Measurements from ENCODE around the gene MYOF.

Gene MYOF

DNA sequence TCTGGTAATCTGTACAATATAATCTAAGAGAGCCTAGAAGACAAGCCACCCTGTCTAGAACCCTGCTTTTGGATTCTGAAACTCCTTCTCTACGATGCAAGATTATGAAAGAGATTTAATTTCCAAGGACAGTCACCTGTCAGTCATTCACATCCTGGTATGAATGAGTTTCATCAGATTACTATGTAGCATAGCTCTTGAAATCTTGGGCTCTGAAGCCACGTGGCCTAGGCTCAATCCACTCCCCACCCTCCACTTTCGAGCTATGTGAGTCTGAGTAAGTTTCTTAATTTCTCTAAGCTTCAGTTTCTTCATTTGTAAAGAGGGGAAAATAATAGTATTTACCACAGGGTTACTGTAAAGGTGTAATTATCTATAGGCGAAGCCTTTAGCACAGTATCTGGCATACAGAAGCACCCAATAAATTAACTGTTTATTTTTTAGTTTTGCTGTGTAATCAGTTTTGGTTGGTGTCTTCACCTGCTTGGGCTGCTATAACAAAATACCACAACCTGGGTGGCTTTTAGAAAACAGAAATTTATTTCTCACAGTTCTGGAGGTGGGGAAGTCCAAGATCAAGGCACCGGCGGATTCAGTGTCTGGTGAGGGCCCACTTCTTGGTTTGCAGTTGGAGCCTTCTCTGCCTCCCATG is 71.3 kb downstream of the MYOF start:
- ATAC-seq = no peak
- no peak for TF ChIP-seq TOX (CRISPR knock-in tag; IDR thresholded peaks at IDR 0.05; ENCODE audit: borderline replicate concordance)
- no peak for TF ChIP-seq ZFP30 (CRISPR knock-in tag; IDR thresholded peaks at IDR 0.05)
- TF ChIP-seq ZNF70 (CRISPR knock-in tag; IDR thresholded peaks at IDR 0.05) = no peak
- no peak for TF ChIP-seq CSDC2 (CRISPR knock-in tag; IDR thresholded peaks at IDR 0.05)
- TF ChIP-seq, protein P1, sequence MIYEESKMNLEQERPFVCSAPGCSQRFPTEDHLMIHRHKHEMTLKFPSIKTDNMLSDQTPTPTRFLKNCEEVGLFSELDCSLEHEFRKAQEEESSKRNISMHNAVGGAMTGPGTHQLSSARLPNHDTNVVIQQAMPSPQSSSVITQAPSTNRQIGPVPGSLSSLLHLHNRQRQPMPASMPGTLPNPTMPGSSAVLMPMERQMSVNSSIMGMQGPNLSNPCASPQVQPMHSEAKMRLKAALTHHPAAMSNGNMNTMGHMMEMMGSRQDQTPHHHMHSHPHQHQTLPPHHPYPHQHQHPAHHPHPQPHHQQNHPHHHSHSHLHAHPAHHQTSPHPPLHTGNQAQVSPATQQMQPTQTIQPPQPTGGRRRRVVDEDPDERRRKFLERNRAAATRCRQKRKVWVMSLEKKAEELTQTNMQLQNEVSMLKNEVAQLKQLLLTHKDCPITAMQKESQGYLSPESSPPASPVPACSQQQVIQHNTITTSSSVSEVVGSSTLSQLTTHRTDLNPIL (CRISPR knock-in tag; IDR thresholded peaks at IDR 0.05; ENCODE audit: low read depth) = no peak
- no peak for TF ChIP-seq BACH2 (CRISPR knock-in tag; IDR thresholded peaks at IDR 0.05; ENCODE audit: borderline replicate concordance)
- no peak for TF ChIP-seq ZC3H10 (CRISPR knock-in tag; IDR thresholded peaks at IDR 0.05)
- no peak for TF ChIP-seq GLIS3 (CRISPR knock-in tag; IDR thresholded peaks at IDR 0.05)
- TF ChIP-seq, protein P2, sequence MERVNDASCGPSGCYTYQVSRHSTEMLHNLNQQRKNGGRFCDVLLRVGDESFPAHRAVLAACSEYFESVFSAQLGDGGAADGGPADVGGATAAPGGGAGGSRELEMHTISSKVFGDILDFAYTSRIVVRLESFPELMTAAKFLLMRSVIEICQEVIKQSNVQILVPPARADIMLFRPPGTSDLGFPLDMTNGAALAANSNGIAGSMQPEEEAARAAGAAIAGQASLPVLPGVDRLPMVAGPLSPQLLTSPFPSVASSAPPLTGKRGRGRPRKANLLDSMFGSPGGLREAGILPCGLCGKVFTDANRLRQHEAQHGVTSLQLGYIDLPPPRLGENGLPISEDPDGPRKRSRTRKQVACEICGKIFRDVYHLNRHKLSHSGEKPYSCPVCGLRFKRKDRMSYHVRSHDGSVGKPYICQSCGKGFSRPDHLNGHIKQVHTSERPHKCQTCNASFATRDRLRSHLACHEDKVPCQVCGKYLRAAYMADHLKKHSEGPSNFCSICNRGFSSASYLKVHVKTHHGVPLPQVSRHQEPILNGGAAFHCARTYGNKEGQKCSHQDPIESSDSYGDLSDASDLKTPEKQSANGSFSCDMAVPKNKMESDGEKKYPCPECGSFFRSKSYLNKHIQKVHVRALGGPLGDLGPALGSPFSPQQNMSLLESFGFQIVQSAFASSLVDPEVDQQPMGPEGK (CRISPR knock-in tag; IDR thresholded peaks at IDR 0.05; ENCODE audit: borderline replicate concordance) = no peak
- TF ChIP-seq SNAI2 (CRISPR knock-in tag; IDR thresholded peaks at IDR 0.05) = no peak
- TF ChIP-seq ZFP3 (CRISPR knock-in tag; IDR thresholded peaks at IDR 0.05) = no peak
- TF ChIP-seq, protein P3, sequence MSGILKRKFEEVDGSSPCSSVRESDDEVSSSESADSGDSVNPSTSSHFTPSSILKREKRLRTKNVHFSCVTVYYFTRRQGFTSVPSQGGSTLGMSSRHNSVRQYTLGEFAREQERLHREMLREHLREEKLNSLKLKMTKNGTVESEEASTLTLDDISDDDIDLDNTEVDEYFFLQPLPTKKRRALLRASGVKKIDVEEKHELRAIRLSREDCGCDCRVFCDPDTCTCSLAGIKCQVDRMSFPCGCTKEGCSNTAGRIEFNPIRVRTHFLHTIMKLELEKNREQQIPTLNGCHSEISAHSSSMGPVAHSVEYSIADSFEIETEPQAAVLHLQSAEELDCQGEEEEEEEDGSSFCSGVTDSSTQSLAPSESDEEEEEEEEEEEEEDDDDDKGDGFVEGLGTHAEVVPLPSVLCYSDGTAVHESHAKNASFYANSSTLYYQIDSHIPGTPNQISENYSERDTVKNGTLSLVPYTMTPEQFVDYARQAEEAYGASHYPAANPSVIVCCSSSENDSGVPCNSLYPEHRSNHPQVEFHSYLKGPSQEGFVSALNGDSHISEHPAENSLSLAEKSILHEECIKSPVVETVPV (CRISPR knock-in tag; IDR thresholded peaks at IDR 0.05) = no peak
- TF ChIP-seq, protein P4, sequence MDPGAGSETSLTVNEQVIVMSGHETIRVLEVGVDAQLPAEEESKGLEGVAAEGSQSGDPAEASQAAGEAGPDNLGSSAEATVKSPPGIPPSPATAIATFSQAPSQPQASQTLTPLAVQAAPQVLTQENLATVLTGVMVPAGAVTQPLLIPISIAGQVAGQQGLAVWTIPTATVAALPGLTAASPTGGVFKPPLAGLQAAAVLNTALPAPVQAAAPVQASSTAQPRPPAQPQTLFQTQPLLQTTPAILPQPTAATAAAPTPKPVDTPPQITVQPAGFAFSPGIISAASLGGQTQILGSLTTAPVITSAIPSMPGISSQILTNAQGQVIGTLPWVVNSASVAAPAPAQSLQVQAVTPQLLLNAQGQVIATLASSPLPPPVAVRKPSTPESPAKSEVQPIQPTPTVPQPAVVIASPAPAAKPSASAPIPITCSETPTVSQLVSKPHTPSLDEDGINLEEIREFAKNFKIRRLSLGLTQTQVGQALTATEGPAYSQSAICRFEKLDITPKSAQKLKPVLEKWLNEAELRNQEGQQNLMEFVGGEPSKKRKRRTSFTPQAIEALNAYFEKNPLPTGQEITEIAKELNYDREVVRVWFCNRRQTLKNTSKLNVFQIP (CRISPR knock-in tag; IDR thresholded peaks at IDR 0.05; ENCODE audit: borderline replicate concordance, low read depth) = no peak
- TF ChIP-seq ZNF565 (CRISPR knock-in tag; conservative IDR thresholded peaks at IDR 0.05; ENCODE audit: low read depth) = no peak
- TF ChIP-seq RARB (CRISPR knock-in tag; IDR thresholded peaks at IDR 0.05) = no peak
- no peak for TF ChIP-seq TCF4 (CRISPR knock-in tag; IDR thresholded peaks at IDR 0.05; ENCODE audit: borderline replicate concordance)
- TF ChIP-seq ISL1 (CRISPR knock-in tag; IDR thresholded peaks at IDR 0.05) = no peak
- no peak for TF ChIP-seq ZNF8 (CRISPR knock-in tag; IDR thresholded peaks at IDR 0.05)
- TF ChIP-seq, protein P5, sequence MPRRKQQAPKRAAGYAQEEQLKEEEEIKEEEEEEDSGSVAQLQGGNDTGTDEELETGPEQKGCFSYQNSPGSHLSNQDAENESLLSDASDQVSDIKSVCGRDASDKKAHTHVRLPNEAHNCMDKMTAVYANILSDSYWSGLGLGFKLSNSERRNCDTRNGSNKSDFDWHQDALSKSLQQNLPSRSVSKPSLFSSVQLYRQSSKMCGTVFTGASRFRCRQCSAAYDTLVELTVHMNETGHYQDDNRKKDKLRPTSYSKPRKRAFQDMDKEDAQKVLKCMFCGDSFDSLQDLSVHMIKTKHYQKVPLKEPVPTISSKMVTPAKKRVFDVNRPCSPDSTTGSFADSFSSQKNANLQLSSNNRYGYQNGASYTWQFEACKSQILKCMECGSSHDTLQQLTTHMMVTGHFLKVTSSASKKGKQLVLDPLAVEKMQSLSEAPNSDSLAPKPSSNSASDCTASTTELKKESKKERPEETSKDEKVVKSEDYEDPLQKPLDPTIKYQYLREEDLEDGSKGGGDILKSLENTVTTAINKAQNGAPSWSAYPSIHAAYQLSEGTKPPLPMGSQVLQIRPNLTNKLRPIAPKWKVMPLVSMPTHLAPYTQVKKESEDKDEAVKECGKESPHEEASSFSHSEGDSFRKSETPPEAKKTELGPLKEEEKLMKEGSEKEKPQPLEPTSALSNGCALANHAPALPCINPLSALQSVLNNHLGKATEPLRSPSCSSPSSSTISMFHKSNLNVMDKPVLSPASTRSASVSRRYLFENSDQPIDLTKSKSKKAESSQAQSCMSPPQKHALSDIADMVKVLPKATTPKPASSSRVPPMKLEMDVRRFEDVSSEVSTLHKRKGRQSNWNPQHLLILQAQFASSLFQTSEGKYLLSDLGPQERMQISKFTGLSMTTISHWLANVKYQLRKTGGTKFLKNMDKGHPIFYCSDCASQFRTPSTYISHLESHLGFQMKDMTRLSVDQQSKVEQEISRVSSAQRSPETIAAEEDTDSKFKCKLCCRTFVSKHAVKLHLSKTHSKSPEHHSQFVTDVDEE (CRISPR knock-in tag; IDR thresholded peaks at IDR 0.05) = no peak

DNA sequence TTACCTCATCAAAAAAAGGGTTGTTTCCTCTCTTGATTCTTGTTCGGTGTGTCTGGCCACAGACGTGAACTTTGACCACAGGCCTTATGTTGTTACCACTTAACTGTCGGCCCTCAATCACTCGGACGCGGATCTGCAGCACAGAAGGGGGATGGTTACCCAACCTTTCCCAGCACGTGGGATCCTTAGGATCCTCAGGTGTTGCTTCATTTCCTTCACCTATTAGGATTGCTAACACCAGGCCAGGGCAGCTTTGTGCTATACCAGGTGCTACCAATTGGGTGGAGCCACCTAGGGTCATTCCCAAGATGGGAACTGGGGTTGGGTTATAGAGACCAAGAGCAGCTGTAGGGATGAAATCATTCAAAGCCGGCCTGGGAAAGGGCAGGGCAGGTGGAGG is 73.4 kb downstream of the MYOF start:
- no peak for ATAC-seq
- TF ChIP-seq, protein P1 (CRISPR knock-in tag; IDR thresholded peaks at IDR 0.05; ENCODE audit: low read depth) = no peak
- TF ChIP-seq RARB (CRISPR knock-in tag; IDR thresholded peaks at IDR 0.05) (no peak), ZFP3 (CRISPR knock-in tag; IDR thresholded peaks at IDR 0.05) (no peak), ZNF565 (CRISPR knock-in tag; conservative IDR thresholded peaks at IDR 0.05; ENCODE audit: low read depth) (no peak), ARNTL (CRISPR knock-in tag; IDR thresholded peaks at IDR 0.05; ENCODE audit: borderline replicate concordance, low read depth) (no peak), ZNF70 (CRISPR knock-in tag; IDR thresholded peaks at IDR 0.05) (no peak), BACH2 (CRISPR knock-in tag; IDR thresholded peaks at IDR 0.05; ENCODE audit: borderline replicate concordance) (no peak), ISL1 (CRISPR knock-in tag; IDR thresholded peaks at IDR 0.05) (no peak), SNAI2 (CRISPR knock-in tag; IDR thresholded peaks at IDR 0.05) (no peak), ESRRG (CRISPR knock-in tag; IDR thresholded peaks at IDR 0.05) (no peak), CSDC2 (CRISPR knock-in tag; IDR thresholded peaks at IDR 0.05) (no peak), TCF4 (CRISPR knock-in tag; IDR thresholded peaks at IDR 0.05; ENCODE audit: borderline replicate concordance) (no peak), GLIS3 (CRISPR knock-in tag; IDR thresholded peaks at IDR 0.05) (no peak), ZNF8 (CRISPR knock-in tag; IDR thresholded peaks at IDR 0.05) (no peak)
- TF ChIP-seq, protein P5 (CRISPR knock-in tag; IDR thresholded peaks at IDR 0.05) = no peak
- TF ChIP-seq, protein P2 (CRISPR knock-in tag; IDR thresholded peaks at IDR 0.05; ENCODE audit: borderline replicate concordance) = no peak

Data from SK-N-SH treated with all-trans-retinoic acid at 6 μM for 48 hours (cell line).